CD14-positive monocyte (primary cell): ENCODE measurements around the gene CANT1. TPM values are rescaled to one million over a fixed set of nuclear protein-coding genes. Genes with fewer than 3 reads are reported as not detected.
A peak's percentile ranks its signal among the peaks of the same experiment; 100 is the strongest.

ENCODE experiments used
- DNase-seq, 3 donors: peaks; one replicate each; pipeline ENCODE4 v3.0.0-alpha.2; 2011 to 2022
- H2AFZ ChIP-seq: 2 replicates; pipeline ENCODE4 v1.6.0; 2012; ENCODE audit warnings: mild to moderate bottlenecking, low read depth, low read length, inconsistent platforms; ENCODE audit not compliant: insufficient read depth, poor library complexity, severe bottlenecking
- H3K27ac ChIP-seq, 2 donors: 1 replicate in 1 of 2; 2 replicates in 1 of 2; pipeline ENCODE4 v1.5.1; 2012 to 2013; ENCODE audit warnings: low read length in 2 of 2, control low read depth in 1 of 2, inconsistent platforms in 1 of 2, low read depth in 1 of 2, mild to moderate bottlenecking in 1 of 2
- H3K27me3 ChIP-seq, 2 donors: one replicate each; pipeline versions ENCODE4 v1.6.0 to v1.6.1; 2011 to 2013; ENCODE audit warnings: low read length in 2 of 2; ENCODE audit not compliant: control insufficient read depth in 2 of 2, insufficient read depth in 2 of 2
- H3K36me3 ChIP-seq, 2 donors: replicated peaks in 1 of 2; 1 replicate in 1 of 2; 2 replicates in 1 of 2; pipeline versions ENCODE4 v1.5.1 to v1.6.1; 2012 to 2013; ENCODE audit warnings: low read length in 2 of 2, control low read depth in 1 of 2, inconsistent platforms in 1 of 2, mild to moderate bottlenecking in 1 of 2; ENCODE audit not compliant: insufficient read depth in 2 of 2, control insufficient read depth in 1 of 2
- H3K4me1 ChIP-seq, 2 donors: 1 replicate in 1 of 2; 2 replicates in 1 of 2; pipeline versions ENCODE4 v1.5.1 to v1.6.1; 2012 to 2013; ENCODE audit warnings: low read length in 2 of 2, control low read depth in 1 of 2, inconsistent platforms in 1 of 2, mild to moderate bottlenecking in 1 of 2, moderate library complexity in 1 of 2; ENCODE audit not compliant: insufficient read depth in 2 of 2, control insufficient read depth in 1 of 2
- H3K4me2 ChIP-seq: replicated peaks from 2 replicates; pipeline ENCODE3; 2012; ENCODE audit warnings: low read length, moderate library complexity, mild to moderate bottlenecking; ENCODE audit not compliant: poor library complexity, severe bottlenecking; ENCODE audit errors: extremely low read depth
- H3K4me3 ChIP-seq, 3 experiments: fragments of 200-600 bp in 1 of 3; sonication (generic) in 1 of 3; replicated peaks in 1 of 3; 1 replicate in 2 of 3; 2 replicates in 1 of 3; pipeline ENCODE4 v1.5.1; 2011 to 2013; ENCODE audit warnings: low read length in 3 of 3, mild to moderate bottlenecking in 3 of 3, control low read depth in 2 of 3, low read depth in 2 of 3, inconsistent platforms in 1 of 3, moderate library complexity in 1 of 3
- H3K79me2 ChIP-seq: 2 replicates; pipeline ENCODE4 v1.6.0; 2012; ENCODE audit warnings: mild to moderate bottlenecking, control low read depth, inconsistent platforms, low read length, moderate library complexity; ENCODE audit not compliant: insufficient read depth
- H3K9ac ChIP-seq: 2 replicates; pipeline ENCODE4 v1.6.0; 2017; ENCODE audit warnings: low read length, mild to moderate bottlenecking; ENCODE audit not compliant: insufficient read depth, poor library complexity, severe bottlenecking
- H3K9me3 ChIP-seq, 2 donors: replicated peaks in 1 of 2; 1 replicate in 1 of 2; 2 replicates in 1 of 2; pipeline versions ENCODE4 v1.5.1 to v1.6.1; 2012 to 2013; ENCODE audit warnings: low read length in 2 of 2, control low read depth in 1 of 2; ENCODE audit not compliant: control insufficient read depth in 1 of 2, insufficient read depth in 1 of 2
- H4K20me1 ChIP-seq: 2 replicates; pipeline ENCODE4 v1.6.0; 2012; ENCODE audit warnings: mild to moderate bottlenecking, low read length, control low read depth, moderate library complexity; ENCODE audit not compliant: insufficient read depth
- H3K27ac Mint-ChIP-seq, 7 donors: one replicate each; pipeline ENCODE4 v1.8.0; 2020; ENCODE audit warnings: mild to moderate bottlenecking in 7 of 7, mixed read lengths in 7 of 7, moderate library complexity in 6 of 7, inconsistent platforms in 2 of 7
- H3K27me3 Mint-ChIP-seq, 3 donors: one replicate each; pipeline ENCODE4 v1.8.0; 2021 to 2022; ENCODE audit warnings: low read depth in 3 of 3, mild to moderate bottlenecking in 3 of 3, mixed read lengths in 3 of 3, moderate library complexity in 3 of 3, inconsistent platforms in 1 of 3
- H3K36me3 Mint-ChIP-seq, 2 donors: one replicate each; pipeline ENCODE4 v1.8.0; 2020; ENCODE audit warnings: mixed read lengths in 2 of 2, inconsistent platforms in 1 of 2, mild to moderate bottlenecking in 1 of 2
- H3K4me1 Mint-ChIP-seq: one replicate; pipeline ENCODE4 v1.8.0; 2020; ENCODE audit warnings: mild to moderate bottlenecking, mixed read lengths
- H3K4me3 Mint-ChIP-seq, 2 donors: one replicate each; pipeline ENCODE4 v1.8.0; 2020; ENCODE audit warnings: mild to moderate bottlenecking in 2 of 2, mixed read lengths in 2 of 2, moderate library complexity in 1 of 2
- H3K9me3 Mint-ChIP-seq, 7 donors: one replicate each; pipeline ENCODE4 v1.8.0; 2020 to 2022; ENCODE audit warnings: mixed read lengths in 7 of 7, mild to moderate bottlenecking in 6 of 7, moderate library complexity in 6 of 7, inconsistent platforms in 2 of 7
- CTCF ChIP-seq: fragments of 200-600 bp; IDR thresholded peaks from one replicate; pipeline ENCODE4 v1.8.0; 2022; ENCODE audit warnings: antibody characterized with exemption, mild to moderate bottlenecking
- WGBS: methylation state at CpG from one replicate; pipeline ENCODE4 v1.1.5; 2013; ENCODE audit warnings: missing lambda C conversion rate; ENCODE audit not compliant: insufficient coverage; 5-methylcytosine and 5-hydroxymethylcytosine counted together
- intact Hi-C, 2 donors: fragments of 100-400 bp; cut with micrococcal nuclease; formaldehyde crosslinking; loops; one replicate each; pipeline versions ENCODE4 v1.15.0 to v1.15.1; 2023
- polyA plus RNA-seq, 3 donors: library from polyadenylated mRNA; depleted of rRNA in 1 of 3; unstranded in 2 of 3; stranded (reverse) in 1 of 3; fragments of 300-500 nt in 2 of 3; fragments of >200 nt in 1 of 3; fragmentation: Illumina TruSeq in 2 of 3; gene quantifications; 1 replicate in 2 of 3; 2 replicates in 1 of 3; pipeline ENCODE4 v1.2.3, GENCODE V29; 2012 to 2021

The CANT1 gene
- polyA plus RNA-seq, 3 donors, result 10.6 to 16.6 (median 14.3) TPM

GRCh38 chr17:78970834-78971755, 38.5 kb downstream of the CANT1 start:
- Histone ChIP-seq H2AFZ (peak overlapping the region; percentile 41), H3K4me2 (no peak overlapping the region), H3K4me3 (no peak overlapping the region), H3K4me1 (peaks cover 4 to 8% of the 10 kb centered on the region in 2 donors), H3K27ac (no peak overlapping the region), H3K9me3 (no peaks in the 10 kb centered on the region), H3K9ac (no peak overlapping the region), H3K27me3 (no peaks in the 10 kb centered on the region), H3K36me3 (no peaks in the 10 kb centered on the region), H3K79me2 (no peaks in the 10 kb centered on the region), H4K20me1 (no peaks in the 10 kb centered on the region)
- Mint-ChIP-seq H3K27me3 (peaks cover 1 to 2% (median 2%) of the 10 kb centered on the region in 3 donors), H3K4me3 (peak overlapping the region; percentile 51 to 57), H3K9me3 (no peaks in the 10 kb centered on the region), H3K27ac (peak overlapping the region in 6 of 7 donors; percentile 36 to 82 (median 56)), H3K36me3 (no peaks in the 10 kb centered on the region), H3K4me1 (peaks cover 15% of the 10 kb centered on the region)
- intact Hi-C loops, result loop anchor here (5.0 to 10.0 kb wide), 4 partner anchors 49 to 129 kb away; partner anchors contain the start of gene USP36 (in 2 of the 2)
- WGBS, result 47% methylated on average over 29 of the region's 33 CpGs
- DNase-seq, result peak; percentile 70 to 78 (median 78)
- TF ChIP-seq CTCF, result peak; percentile 91

GRCh38 chr17:78969865-78970264, 39.7 kb downstream of the CANT1 start:
- no peaks in the 10 kb centered on the region for H4K20me1 ChIP-seq
- TF ChIP-seq CTCF, result no peak

More at GRCh38 chr17:78969865-78970264, 39.7 kb downstream of the CANT1 start:
- no peaks in the 10 kb centered on the region for H3K27me3 ChIP-seq
- H3K9ac ChIP-seq, result no peak overlapping the region
- no peak overlapping the region for H2AFZ ChIP-seq
- no peak overlapping the region for H3K27ac ChIP-seq
- Mint-ChIP-seq H3K4me1 (peaks cover 11% of the 10 kb centered on the region), H3K27me3 (peaks cover 1 to 2% (median 2%) of the 10 kb centered on the region in 3 donors), H3K9me3 (peaks cover 0 to 2% (median 0%) of the 10 kb centered on the region in 7 donors), H3K27ac (no peak overlapping the region), H3K36me3 (no peaks in the 10 kb centered on the region), H3K4me3 (no peak overlapping the region)
- no peaks in the 10 kb centered on the region for H3K79me2 ChIP-seq
- DNase-seq, result no peak
- intact Hi-C loops, result loop anchor here (5.0 to 10.0 kb wide), 6 partner anchors 38 to 128 kb away; partner anchors contain the start of genes USP36 (in 2 of the 2) and TIMP2 (in 1 of the 2)
- no peak overlapping the region for H3K4me3 ChIP-seq
- 97% methylated on average over 8 of the region's 9 CpGs for WGBS
- H3K4me2 ChIP-seq, result no peak overlapping the region
- H3K9me3 ChIP-seq, result no peaks in the 10 kb centered on the region
- H3K4me1 ChIP-seq, result peaks cover 4 to 8% of the 10 kb centered on the region in 2 donors
- no peaks in the 10 kb centered on the region for H3K36me3 ChIP-seq
